Fibroblast of the conjunctiva (primary cell): ENCODE results near the gene KIF25.

Experiments used
- DNase-seq: peaks from one replicate; pipeline ENCODE4 v3.0.0-alpha.2; 2010; ENCODE audit warnings: low read depth

The KIF25 gene

DNA sequence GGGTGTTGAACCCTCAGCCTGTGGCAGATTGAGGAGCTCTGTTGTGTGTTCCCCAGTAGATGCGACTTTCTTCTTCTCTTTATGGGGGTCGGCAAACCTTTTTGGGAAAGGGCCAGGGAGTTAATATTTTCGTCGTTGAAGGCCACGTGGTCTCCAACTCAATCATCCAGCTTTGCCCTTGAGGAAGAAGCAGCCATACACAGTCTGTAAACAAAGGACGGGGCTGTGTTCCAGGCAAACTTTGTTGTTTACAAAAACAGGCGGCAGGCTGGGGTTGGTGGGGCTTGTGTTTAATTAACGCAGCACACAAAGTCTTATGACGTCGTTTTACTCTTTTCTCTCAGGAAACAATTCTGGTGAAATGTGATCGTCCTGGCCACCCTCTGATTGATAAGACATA, 20.2 kb downstream of the KIF25 start:
- DNase-seq = no peak

DNA sequence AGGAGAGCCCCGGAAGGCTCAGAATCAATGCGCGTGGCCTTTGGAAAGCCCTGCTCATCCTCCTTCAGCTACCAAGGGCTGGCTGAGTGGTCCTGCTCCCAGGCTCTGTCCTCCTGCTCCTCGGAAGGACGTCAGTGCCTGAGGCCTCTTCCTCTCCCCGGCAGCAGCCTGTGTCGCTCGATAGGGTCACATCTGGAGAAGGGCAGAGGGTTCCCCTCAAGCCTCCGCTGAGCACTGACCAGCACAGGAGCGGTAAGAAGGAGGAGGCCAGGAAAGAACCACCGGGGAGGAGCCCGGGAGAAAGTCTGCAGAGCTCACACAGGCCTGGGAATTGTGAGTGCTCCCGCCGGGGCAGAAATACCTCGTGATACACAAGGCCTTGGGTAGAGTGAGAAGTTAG, 21.2 kb downstream of the KIF25 start:
- no peak for DNase-seq

DNA sequence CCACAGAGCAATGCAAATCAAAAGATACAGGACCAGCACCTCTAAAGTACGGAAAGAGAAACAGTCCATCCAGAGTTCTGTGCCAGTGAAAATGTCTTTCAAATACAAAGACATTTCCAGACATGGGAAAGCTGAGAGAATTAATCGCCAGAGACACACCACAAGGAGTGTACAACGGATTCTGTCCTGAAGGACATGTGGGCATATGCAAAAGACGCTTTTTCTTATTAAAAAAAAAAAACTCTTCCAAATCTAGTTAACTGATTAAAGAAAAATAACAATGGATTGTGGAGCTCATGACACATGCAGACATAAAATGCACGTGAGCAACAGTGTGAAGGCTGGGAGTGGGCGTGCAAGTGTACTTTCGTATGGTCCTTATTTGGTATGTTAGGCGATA, 22.8 kb downstream of the KIF25 start:
- no peak for DNase-seq

DNA sequence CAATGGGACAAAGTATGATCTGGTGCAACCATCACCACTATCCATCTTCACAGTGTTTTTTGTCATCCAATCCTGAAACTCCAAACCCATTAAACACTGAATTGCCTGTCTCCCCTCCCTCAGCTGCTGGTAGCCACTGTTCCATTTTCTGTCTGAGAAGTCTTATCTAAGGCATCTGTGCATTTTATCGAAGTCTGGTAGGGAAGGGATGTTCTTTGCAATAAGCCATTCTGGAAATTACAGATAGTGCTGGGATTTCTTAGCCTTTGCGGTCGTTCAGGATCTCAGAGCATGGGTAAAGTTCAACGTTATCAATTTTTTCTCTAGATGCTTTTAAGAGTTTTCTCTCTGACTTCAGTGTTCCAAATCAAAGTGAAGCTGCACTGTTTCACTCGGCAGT, 24.1 kb downstream of the KIF25 start:
- no peak for DNase-seq

DNA sequence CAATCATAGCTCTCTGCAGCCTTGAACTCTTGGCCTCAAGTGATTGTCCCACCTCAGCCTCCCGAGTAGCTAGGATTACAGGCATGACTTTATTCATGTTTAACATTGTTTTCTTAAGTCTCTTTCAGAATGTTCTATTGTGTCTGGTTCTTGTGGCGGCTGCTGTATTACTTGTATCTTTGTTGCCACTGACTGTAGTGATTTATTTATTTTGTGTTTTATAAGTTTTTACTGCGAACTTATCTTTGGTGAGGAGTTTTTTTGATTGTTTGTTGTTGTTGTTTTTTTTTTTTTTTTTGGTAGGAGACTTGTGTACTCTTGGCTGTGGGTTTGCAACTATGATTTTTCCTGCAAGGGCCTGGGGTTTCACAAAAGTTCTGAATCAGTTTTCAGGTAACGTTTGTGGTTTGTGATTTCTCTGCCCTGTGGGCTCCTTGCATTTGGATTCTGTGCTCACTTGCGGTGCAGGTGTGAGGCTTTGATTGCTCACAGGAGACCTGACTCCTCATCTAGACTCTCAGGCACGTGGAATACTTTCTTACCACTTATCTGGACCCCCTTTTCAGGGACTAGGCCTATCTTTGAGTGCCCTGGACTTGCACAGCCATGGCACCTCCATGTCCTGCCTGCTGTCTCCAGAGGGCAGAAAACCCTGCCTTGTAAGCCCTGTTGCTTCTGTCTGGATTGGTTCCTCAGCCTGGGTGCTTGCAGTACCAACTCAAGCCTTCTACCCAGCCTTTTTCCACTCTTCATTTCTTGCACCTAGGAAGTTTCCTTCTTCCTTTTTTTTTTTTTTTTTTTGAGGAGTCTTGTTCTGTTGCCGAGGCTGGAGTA, 25.2 kb downstream of the KIF25 start:
- DNase-seq = no peak

DNA sequence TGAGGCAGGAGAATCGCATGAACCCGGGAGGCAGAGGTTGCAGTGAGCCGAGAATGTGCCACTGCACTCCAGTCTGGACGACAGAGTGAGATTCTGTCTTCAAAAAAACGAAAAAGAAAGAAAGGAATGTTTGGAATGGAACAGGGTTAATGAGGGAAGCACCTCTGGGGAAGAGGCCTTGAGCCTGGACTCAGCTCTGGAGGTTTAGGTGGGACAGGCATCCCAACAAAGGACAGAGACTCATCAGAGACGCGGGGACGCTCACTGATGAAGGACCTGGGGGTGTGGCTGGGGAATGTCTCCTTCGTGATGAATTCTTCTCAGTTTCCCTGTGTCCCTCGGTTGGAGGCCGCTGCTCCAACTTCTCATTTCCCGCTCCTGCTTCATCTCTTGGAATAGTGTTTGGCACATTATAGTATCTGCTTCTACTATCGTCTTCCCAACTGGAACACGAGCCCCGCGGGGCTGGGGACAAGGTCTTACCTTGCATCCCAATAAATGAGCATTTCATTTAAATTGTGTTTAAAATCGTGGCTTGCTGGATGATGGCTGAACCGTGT, 27.6 kb downstream of the KIF25 start:
- DNase-seq = no peak

DNA sequence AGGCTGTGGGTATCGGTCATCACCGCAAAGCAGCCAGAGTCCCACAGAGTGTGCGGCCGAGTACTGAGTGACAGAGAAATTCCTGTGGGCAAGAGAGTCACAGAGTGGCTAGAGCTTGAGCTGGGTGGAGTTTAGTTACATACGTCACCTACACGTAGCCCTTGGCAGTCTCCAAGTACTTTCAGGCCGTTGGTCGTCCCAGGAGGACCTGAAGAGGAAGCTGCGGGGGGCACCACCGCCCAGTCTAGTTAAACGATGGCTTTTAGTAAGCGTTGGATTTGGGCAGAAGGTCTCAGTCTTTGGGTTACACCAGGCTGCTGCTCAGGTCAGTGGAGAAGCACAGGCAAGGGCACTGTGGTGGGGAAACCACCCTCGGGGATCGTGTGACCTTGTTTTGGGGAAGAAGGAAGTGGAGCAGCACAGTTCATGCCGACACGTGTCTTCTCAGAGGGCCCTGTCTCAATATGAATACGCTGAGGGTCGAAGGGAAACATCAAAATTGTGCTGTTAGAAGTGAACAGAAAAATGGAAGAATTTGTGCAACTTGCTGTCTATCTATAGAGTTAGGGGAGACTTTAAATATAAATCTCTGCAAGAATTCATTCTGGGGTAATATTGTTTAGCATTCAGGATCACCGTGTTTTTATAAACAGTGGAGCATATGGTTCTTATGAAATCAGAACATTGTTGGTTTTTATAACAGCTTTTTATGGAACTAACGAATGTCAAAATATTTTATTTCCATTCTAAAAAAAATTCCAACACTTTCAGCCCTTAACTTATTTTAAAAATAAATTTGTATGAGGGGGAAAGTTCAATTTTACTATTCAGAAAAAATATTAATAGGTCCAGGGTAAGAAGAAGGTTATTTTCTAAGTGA, 28.6 kb downstream of the KIF25 start:
- DNase-seq = no peak

DNA sequence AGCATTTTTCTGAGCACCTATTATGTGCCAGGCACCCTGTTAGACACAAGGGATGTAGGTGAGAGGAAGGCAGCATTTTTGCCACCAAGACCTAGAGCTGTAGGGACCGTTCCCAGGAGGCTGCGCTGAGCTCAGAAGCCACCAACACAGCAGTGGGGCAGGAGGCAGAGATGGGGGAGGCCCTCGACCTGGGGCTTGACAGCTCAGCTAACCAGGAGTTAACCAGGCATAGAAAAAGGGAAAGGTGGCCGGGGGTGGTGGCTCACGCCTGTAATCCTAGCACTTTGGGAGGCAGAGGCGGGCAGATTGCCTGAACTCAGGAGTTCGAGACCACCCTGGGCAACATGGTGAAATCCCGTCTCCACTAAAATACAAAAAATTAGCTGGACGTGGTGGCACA, 29.5 kb downstream of the KIF25 start:
- no peak for DNase-seq

DNA sequence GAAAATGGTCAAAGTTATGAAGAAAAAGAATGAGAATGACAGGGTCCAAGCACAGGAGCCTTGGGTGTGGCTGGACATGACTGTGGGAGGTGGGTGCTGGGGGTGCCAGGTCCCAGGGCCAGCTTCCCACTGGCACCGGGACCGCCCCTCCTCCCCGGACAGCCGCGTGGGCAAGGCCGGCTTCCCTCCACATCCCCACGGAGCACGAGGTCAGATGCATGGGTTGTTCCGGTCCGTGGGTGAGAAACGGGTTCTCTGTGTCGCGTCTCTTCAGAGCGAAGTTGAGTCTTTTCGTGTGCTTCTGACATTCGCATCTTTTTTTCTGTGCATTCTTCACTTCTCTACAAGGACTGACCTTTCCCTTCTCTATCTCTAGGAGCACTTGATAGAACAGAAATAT, 30.1 kb downstream of the KIF25 start:
- DNase-seq = no peak

DNA sequence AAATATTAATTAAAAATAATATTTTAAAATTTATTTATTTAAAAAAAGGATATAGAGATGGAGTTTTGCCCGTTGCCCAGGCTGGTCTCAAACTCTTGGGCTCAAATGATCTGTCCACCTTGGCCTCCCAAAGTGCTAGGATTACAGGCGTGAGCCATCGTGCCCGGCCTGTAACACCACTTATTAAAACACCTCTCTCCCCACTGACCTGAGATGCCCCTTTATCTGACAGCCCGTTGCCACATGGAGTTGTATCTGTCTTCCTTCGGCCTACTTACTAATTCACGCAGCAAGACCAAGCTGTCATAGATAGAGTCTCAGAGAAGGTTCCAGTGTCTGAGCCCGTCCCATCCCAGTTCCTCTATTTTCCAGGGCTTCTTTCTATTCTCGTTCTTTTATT, 30.7 kb downstream of the KIF25 start:
- no peak for DNase-seq

DNA sequence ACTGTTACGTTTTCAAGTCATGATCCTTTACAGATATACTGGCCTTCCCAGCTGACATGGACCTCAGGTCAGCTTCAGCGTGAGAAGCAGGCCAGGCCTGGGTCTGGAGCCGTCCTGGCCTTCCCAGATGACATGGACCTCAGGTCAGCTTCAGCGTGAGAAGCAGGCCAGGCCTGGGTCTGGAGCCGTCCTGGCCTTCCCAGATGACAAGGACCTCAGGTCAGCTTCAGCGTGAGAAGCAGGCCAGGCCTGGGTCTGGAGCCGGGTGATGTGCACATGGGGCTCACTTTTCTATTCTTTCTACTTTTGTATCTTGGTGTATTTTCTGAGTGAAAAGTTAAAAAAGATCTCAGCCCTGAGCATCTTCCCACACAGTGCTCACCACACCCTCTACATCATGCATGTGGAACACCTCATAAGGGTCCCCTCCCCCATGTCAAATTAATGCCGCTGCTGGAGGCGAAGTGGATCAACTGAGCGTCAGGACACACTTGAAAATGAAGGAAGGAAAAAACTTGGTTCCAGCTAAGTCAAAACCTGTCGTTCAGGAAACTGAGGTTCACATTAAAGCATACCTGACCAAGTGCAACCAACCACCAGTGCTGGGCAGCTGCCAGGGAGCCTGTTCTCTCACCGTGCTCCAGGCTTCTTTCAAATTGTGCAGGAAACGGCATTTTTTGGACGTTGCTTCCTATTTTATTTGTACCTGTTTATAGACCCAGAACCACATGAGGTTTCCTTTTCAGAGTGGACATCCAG, 32.2 kb downstream of the KIF25 start:
- DNase-seq = no peak

DNA sequence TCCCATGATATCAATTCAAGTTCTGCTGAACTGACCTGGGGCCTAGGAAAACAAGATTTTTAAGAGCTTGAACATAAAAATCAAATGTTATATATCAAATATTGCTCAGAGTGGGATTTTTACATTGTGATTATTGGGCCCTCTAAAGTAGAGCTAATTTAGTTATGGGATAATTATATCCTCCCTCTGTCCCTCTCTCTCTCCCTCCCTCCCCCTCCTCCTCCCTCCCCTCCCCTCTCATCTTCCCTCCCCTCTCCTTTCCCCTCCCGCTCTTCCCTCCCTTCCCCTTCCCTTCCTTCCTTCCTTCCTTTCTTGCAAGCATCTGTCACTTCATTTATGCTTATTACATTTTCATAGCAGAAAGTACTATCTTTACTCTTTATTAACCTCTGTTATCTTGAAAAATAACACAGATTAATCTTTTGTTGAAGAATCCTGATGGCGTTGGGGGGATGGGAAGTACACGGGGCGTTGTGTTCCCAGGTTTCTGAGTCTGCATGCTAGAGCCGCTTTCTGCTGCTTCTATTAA, 32.8 kb downstream of the KIF25 start:
- no peak for DNase-seq

DNA sequence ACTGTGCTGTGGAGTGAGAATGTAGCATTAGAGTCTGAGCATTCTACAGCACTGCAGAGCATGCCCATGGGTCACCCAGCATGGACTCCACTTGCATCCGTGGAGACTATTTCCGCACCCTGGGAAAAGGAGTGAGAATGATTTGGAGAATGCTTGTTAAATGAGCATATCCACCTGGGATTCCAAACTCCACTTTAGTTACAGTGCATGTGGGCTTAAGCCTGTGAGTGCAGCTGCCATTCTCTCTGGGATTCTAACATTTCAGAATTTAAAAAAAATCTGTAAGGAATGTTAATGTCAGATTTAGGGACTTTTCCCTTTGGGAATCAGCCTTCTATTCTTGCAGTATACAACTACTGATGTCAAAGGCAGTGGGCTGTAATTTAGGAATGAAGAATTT, 33.4 kb downstream of the KIF25 start:
- DNase-seq = no peak

DNA sequence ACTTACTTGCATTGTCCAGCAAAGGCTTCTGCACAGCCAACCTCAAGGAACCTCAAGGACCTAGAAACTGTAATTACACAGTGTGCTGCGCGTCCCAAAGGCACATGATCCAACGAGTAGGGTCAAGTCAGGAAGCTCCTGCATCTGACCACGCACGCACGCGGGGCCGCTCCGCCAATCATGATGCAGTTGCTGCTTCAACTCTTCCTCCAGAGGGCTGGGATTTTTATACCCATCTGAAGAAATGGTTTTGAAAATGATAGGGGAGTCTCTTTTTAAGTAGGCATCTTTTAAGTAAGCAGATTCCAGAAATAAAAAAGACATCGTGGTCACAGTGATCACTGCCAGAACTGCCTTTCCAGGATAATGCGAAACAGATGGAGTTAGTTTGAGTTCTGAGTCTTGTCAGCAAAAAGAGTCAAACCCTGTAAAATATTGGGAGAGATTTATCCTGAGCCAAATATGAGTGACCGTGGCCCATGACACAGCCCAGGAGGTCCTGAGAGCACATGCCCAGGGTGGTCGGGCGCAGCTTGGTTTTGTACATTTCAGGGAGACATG, 34.0 kb downstream of the KIF25 start:
- DNase-seq = peak; percentile 65

DNA sequence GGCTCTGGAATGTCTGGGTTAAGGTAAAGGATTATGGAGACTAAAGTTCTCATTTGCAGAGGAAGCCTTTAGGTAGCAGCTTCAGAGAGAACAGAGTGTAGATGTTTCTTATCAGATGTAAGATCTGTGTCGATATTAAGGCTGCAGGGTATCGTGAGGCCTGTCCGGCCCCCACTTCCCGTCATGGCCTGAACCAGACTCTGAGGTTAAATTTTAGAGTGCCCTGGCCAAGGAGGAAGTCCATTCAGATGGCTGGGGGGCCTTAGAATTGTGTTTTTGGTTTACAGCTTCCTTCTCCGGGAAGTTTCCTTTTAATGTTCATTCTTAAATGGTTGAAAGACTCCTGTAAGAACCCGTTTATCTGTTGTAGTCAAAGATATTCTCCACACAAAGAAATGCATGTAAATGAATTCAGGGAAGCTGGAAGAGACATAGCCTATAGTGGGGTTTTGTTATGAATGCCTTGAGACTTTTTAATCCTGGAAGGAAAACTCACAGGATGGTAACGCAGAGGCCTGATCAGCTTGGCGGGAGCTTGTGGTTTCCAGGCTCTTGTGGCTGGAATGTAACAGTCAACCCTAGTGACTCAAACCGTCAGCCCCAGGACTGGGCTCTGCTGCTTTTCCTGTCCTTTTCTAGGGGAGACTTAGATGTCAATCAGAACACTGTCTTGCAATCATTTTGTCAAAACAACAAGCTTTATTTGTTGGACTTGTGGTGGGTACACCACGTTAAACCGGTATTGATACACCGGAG, 34.7 kb downstream of the KIF25 start:
- DNase-seq = peak; percentile 39

DNA sequence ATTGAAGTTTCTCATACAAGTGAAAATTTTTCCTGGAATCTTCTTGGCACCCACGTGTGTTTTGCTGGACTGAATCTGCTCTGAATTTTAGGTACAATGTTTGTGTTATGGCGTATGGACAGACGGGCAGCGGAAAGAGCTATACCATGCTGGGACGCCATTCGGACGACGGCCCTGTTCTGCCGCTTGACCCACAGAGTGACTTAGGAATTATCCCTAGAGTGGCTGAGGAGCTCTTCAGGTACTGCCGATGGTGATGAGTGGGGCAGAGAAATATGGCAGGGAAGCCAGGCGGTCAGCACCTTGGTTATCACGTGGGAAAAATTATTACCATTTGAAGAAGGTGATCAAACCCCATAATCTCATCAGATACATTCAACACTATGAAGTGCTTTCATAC, 36.3 kb downstream of the KIF25 start:
- DNase-seq = no peak

DNA sequence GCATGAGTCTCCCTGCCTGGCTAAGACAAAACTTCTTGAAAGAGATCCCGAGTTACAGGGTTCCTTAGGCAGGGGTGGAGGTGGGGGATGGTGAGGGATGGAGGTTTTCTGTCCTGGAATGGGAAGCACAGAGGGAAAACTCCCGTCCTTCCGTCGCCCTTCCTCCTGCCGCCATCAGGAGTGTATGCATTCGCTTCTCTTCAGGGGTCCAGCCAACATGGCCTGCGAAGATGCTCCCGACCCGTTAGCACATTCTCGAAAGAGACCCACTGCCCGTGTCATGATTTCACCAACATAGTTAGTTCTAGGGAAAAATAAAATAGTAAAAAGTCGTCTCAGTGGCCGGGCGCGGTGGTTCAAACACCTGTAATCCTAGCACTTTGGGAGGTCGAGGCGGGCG, 37.1 kb downstream of the KIF25 start:
- no peak for DNase-seq

DNA sequence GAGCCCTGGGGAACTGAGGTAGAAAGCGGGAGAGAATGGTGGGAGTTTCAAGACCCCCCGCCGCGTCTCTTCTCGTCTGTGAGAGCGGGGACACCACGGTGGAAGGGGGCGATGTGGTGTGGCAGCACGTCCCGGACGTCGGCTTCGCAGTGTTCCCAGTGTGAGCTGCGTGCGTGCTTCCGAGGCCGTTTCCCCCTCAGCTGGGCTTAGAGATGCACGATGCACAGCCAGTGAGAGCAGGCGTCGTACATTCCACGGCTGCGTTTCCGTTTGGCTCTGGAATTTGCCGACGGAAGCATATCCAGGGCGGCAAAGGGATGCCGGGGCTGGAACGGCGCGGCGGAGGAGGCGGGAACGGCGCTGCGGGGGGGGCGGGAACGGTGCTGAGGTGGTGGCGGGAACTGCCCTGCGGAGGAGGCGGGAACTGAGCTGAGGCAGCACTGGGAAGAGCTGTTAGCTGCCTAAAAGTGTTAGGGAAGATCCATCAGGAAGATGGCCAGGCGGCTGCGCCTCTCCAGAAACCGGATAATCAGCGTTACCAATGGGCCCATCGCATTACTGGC, 37.7 kb downstream of the KIF25 start:
- DNase-seq = no peak

DNA sequence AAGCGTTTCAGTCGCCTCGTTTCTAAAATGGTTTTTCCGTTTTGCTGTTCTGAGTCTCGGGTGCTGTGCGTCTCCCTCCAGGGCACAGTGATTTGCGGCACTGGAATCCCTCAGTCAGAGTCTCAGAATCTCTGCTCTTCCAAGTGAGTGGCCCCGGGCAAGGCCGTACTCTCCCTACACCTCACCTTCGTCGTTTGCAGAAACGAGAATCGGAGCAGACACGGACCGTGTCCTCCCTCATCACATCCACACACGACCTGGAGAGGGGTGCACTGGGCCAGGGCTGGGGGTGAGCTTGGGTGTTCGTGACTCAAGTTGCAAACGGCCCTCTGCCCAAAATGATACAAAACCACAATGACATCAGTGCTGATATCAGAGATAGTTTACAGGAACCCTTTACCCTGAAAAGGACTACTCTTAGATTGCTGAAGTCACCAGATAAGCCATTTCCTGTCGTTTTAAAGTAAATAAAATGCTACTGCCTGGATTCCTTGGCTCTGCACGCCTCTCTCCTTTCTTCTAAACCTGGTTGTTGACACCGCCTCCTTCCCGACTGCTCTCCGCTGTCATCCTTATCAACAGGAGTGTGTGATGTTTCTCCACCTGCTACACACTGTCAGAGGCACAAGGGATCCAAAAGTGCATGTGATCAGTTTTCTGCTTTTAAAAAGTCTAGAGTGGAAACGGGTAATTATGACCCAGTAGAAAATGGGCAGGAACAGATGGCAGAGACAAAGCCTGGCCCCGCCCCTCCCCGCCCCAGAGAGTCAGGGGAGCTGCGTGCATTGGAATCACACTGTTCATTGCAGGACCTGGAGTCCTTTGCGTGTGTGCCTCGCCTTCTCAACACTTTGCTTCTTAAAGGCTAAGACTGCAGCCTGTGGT, 38.4 kb downstream of the KIF25 start:
- DNase-seq = no peak

DNA sequence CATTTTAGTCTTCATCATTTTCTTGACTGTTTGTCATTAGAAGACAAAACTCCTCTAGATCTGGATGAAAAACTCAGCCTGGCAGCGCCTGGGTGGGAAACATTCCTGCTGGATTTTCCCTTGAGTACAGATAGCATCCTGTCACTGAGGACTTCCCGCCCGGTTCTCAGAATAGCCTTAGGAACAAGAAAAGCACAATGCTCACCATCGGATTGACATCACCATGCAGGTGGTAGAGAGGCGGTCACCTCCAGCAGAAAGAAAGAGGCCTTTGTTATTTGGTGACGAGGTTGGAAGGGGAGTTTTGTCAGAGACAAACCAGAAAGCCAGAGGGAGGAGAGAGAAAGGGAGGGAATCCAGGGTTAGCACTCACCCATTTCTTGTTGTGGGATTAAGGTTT, 39.8 kb downstream of the KIF25 start:
- DNase-seq = no peak
